ENCODE results near the gene FARP1.

DNA sequence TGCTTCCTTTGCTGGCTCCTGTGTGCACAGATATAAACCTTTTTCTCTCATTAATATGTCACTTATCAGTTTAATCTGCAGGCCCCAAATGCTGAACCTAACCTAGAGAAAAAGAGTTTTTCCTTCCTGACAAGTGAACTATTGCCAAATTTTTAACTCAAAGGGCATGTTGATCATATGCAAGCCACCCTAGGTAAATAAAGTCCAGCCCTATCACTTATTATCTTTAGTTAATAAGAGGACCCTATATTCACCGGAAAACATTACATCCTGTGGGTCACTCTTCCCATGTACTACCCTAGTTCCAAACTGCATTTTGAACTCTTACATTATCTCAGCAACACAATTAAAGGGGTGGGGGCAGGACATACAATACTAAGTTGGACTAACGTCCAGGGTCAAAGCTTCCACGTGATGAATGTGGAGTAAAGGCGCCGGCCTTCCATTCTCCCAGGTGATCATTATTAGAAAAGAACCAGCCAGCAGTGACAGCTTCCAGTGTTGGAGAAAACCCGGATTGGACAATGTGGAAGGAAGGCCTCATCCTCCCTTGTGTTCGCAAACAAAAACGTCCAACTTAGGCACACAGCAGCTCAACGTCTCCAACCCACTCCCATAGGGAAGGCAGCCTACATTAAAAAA, 347.4 kb downstream of the FARP1 start:
- TF ChIP-seq, protein P1, sequence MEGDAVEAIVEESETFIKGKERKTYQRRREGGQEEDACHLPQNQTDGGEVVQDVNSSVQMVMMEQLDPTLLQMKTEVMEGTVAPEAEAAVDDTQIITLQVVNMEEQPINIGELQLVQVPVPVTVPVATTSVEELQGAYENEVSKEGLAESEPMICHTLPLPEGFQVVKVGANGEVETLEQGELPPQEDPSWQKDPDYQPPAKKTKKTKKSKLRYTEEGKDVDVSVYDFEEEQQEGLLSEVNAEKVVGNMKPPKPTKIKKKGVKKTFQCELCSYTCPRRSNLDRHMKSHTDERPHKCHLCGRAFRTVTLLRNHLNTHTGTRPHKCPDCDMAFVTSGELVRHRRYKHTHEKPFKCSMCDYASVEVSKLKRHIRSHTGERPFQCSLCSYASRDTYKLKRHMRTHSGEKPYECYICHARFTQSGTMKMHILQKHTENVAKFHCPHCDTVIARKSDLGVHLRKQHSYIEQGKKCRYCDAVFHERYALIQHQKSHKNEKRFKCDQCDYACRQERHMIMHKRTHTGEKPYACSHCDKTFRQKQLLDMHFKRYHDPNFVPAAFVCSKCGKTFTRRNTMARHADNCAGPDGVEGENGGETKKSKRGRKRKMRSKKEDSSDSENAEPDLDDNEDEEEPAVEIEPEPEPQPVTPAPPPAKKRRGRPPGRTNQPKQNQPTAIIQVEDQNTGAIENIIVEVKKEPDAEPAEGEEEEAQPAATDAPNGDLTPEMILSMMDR (conservative IDR thresholded peaks at IDR 0.05): no peak
- no peak for TF ChIP-seq ZFX (IDR thresholded peaks at IDR 0.05)

All from C4-2B (cell line).